Glomerular endothelial cell (primary cell): Measurements from ENCODE around the gene GFOD1. TPM values are rescaled to one million over a fixed set of nuclear protein-coding genes. Genes with fewer than 3 reads are reported as not detected.
"Not testable (repeated sequence)": the region's sequence is repeated elsewhere in the genome, so short reads cannot be mapped to it uniquely, and the experiment has no call there.

Source experiments
- DNase-seq: peaks from one replicate; pipeline ENCODE4 v3.0.0-alpha.2; 2011; ENCODE audit warnings: low read depth, low spot score; ENCODE audit errors: extremely low read depth
- total RNA-seq: library from RNA; depleted of rRNA; stranded (reverse); fragments of >200 nt; gene quantifications from 2 replicates; pipeline ENCODE4 v1.2.3, GENCODE V29; 2015

Gene GFOD1
- total RNA-seq, 1 donor from 2014 or later, result 34.3 TPM

DNA sequence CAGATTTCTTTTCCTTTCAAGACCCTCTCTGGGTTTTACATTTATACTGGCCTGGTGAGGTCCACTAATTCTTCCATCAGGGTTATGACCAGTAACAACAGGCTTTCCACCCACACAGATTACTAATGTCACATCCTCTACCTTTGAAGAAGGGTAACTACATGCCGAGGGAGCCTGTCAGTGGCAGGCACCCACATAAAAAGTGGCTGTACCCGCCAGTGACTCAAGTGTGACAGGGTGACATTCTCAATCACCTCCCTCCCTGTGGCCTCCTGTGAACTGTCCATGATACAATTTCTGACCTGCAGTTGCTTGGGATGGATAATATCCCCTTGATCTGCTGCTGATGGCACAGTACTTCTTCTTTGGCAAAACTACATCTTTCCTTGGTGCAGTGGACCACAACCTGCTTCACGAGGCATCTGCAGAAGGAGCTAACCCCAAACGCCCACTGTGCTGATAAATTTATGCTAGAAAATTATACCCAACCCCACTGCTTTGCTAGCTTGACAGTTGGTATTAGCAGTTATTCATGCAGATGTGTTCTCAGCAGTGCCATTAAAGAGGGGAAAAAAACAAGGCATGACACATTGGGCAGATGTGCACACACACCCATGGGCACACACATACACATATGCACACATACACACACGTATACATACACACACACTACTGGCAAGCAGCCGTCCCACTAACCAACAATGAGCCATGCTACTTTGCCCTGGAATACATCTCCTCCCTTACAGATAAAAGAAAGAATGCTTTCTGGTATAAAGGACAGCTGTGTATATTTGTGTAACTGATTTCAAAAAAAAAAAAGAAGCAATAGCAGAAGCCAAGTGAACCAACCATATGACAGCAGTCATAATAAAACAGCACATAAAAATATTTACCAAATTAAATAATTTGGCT is 20.8 kb downstream of the GFOD1 start:
- no peak for DNase-seq

DNA sequence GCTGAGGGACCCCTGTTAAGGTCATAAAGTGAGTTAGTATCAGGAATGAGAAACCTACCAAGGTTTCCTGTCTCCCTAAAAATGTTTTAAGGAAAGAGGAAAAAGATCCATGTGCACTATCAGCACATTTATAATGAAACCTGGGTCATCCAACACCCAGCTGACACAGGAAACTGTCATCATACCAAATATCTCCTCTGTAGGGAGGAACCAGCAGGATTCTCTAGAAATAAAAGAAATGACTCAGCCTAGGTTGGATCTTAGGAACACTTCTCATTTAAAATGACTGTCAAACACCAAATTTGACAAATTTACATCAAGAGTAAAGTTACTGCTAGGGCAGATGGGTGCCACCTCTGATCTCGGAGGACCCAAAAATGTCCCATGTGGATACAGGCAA is 21.7 kb downstream of the GFOD1 start:
- no peak for DNase-seq

DNA sequence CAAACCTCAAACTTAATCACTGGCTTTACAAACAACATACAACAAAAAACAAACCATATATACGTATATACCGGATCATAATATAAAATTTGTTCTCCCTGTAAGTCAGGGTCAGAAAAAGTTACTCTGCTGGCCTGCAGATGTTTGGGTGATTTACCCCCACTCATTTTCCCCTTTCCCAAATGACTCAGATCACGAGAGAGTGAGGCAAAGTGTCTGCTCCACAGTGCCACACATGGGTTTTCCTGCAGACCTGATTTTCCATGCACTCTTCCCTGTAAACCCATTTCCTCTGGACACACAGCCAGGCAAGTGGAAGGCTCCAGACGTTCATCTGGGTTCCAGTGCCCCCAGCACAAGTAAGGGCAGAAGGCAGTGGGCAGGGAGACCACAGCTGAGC is 23.5 kb downstream of the GFOD1 start:
- no peak for DNase-seq

DNA sequence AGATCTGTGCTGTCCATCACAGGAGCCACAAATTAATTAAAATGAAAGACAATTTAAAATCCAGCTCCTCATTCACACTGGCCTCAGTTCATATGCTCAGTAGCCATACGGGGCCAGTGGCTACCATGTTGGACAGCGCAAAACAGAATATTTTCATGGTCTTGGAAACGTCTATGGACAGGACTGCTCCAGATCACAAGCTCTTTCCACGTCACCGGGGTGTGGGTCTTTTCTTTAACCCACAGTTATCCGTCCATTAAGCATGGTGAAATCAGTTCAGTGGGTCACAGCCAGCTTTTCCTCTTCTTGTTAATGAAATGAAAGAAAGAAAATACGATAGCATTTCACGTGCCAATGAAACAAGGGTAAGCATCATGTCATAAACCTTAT is 24.1 kb downstream of the GFOD1 start:
- DNase-seq, result no peak

DNA sequence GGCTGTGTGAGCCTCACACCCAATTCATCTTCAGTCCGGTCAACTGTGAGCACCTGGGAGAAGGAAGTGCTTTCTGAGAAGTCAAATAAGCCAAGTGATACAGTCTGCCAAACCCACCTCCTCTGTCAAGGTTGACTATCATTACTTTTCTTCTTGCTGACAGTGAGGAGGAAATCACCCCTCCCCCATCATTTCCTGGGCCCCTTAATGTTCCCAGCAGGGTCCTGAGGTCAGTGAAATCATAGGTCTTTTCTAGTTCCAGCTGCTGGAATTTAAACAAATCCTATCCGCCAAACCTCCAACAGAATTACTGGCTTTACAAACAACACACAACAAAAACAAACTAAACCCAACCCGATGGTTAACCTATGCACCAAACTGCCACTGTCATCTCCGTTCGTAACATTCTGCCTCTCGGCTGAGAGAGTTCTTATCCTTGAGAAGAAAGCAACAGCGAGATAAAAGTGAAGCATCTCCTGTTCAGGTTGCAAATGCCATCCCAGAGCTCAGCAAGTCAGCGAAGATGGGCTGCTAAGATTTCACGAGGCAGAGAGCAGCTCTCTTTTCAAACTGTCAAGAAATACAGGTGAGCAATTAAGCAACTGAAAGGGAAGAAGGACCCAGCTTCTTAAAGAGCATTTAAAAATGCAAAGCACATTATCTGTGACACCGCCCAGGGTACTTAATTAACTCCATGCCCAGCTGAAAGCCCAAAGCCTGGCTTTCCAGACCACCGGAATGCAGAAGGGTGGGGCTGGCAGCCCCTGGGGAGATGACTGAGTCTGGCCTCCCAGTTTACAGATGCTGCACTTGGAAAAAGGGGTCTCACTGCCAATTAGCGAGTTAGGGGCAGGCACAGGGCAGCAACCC is 24.7 kb downstream of the GFOD1 start:
- DNase-seq, result no peak

DNA sequence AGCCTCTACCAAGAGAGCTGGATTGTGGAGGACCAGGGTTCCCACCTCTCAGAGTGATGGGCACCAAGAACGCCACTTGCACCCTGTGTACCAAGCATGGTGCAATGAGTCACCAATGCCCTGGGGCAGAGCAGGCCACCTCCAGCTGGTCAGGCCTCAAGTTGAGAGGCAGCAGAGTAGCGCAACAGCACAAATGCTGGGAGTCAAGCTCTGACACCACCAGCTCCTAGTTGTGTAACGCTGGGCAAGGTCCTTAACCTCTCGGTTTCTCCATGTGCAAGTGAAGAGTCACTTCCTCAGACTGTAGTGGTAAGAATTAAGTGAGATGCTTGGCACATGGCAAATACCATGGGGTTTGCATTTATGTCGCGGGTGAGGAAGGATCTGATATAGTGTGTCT is 25.6 kb downstream of the GFOD1 start:
- no peak for DNase-seq

DNA sequence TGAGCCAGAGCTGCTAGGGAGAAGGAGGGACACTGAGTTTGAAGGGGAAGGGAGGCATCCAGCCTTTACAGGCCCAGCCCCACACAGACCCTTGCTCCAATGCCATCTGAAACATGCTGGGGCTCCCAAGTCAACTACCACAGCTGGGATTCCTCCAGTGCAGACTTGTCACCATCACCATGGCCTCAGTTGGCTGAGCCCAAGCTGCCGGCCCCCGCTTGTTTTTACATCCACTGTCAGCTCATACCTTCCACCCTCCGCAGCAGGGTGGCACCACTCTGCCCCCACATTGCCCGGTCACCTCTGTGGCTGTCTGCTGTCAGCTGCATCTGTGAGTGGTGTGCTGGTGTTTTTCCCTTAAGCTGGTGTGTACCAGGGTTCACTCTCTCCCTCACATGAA is 26.1 kb downstream of the GFOD1 start:
- no peak for DNase-seq

DNA sequence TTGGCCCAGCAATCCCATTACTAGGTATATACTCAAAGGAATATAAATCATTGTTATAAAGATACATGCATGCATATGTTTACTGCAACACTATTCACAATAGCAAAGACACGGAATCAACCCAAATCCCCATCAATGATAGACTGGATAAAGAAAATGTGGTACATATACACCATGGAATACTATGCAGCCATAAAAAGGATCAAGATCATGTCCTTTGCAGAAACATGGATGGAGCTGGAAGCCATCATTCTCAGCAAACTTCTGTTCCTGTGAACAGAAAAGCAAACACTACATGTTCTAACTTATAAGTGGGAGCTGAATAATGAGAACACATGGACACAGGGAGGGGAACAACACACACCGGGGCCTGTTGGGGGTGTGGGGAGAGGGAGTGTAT is 27.1 kb downstream of the GFOD1 start:
- not testable (repeated sequence) for DNase-seq

DNA sequence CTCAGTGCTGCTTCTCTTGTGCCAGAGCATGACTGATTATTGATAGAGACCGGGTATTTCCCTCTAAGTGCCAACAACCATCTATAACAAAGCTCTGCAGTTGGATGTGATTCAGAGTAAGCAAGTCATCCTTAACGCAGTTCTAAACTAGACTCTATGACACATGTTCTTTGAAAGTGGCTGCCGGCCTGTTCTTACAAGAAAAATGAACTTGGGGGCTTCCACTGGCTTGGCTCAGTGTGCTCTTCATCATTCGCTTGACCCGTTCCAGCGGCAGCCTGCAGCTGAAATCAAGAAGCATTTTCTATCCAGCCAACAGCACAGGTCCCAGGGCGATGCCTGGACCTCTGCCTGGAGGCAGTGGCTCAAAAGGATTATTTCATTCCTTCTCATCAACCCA is 29.8 kb downstream of the GFOD1 start:
- no peak for DNase-seq

DNA sequence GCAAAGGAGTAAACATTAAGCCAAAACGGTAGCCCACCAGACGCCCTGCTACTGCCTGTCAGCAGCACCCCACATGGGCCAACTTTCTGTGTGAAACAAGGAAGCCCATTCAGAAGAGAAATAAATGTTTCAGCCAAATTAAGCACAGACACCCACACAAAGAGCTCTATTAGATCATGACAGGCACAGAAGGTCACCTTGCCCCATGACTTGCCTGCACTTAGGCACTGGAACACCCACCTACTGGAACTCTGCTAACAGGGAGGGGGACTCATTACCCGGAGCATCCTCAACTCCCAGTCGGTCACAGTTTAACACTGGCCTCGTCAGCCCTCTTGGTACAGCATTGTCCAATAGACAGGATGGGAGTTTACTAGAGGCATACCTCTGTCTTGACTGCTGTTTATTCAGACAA is 31.8 kb downstream of the GFOD1 start:
- no peak for DNase-seq

DNA sequence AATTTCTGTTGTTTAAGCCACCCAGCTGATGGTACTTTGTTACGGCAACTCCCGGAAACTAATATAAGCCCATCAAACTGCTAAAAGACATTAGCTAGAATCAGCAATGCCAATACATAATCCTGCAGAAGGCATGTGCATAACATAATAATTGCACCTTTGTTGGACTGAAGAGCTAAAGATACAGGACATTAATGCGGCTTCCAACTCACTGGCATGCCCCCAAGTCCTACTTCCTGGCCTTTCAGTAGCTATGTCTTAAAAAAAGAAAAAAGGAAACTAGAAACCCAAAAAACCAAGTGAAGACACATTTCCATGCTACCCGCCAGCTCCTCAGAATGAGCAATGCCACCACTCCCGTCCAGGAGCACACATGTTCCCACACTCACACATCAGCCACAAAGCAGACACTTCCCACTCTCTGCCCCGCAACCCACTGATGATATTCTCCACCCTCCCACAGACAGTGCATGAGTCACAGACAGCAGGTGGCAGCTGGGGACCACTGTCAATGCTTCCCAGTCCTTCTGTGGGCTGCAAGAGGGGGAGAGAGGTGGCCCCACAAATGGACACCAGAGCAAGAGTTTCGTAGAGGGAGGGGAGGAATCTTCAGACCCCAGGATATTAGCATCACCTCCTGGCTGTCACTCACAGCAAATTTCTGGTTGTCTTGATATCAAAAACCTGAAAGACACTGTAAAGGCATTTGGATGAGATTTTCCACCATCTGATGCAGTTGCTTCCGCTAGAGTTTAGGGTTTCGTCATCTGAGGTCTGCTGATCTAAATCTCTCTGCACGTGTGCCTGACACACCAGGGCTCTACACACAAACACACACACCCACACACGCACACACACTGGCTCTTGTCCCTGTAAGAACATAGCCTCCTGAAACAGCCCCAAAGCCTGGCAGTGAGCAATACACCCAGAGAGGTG is 32.8 kb downstream of the GFOD1 start:
- DNase-seq, result no peak

DNA sequence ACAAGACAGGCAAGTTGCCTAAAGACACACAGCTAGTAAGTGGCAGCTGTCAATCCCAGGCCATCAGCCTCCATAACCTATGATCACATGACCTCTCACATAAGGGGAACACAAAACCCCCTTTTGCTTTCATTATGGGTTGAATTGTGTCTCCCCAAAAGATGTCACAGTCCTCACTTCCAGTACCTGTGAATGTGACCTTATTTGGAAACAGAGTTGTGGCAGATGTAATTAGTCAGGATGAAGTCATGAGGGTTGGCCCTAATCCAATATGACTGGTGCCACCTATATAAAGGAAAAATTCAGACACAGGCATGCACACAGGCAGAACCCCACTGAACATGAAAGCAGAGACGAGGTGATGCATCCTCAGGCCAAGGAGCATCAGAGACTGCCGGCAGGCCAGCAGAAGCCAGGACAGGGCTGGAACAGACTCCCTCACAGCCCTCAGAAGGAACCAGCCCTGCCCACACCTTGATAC is 33.6 kb downstream of the GFOD1 start:
- peak; percentile 48 for DNase-seq

DNA sequence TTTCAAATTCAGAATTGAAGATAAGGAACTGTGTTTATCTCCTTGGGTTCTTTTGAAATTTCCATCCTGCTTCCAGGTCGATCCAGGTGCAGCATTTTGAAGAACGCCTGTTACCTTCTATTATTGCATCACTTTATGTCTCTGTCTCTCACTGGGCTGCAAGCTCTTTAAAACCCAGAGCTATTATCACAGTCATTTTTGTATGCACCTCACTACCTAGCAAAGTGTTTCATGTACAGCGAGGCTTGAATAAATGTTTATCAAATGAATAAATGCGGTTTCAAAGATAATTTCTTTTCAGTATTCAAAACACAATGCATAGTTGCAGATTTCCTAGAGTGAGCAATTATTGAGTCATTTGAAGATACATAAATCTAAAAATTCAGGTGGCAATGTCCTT is 34.2 kb downstream of the GFOD1 start:
- DNase-seq, result no peak

DNA sequence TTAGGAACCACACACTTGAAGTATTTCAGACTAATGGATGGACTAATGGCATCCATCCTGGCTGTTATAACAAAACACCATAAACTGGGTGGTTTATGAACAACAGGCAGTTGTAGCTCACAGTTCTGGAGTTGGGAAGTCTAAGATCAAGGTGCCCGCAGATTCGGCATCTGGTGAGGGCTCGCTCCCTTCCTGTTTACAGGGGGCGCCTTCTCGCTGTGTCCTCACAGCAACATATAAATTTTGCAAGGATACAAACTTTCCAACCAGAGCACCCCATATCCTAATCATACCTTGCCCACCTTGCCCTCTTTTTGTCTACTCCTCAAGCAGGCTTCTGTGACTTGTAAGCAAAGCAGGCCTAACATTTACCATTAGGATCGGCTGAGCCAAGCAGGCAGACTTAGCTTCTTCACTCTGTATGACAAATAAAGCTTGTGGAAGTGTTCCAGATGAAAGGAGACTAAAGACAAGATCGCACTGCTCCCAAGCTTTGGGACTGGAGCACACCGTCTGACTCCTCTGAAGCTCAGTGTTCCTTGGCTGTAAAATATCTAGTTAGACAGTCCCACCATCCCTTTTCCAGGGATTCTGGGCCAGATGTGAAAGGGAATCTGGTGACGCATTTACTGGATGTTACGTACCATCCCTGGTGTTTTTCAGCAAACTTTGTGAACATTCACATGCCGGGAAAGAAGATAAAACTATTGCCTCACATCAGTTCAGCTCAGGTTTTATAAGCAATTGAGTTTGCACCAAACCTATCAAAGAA is 34.9 kb downstream of the GFOD1 start:
- DNase-seq, result no peak

DNA sequence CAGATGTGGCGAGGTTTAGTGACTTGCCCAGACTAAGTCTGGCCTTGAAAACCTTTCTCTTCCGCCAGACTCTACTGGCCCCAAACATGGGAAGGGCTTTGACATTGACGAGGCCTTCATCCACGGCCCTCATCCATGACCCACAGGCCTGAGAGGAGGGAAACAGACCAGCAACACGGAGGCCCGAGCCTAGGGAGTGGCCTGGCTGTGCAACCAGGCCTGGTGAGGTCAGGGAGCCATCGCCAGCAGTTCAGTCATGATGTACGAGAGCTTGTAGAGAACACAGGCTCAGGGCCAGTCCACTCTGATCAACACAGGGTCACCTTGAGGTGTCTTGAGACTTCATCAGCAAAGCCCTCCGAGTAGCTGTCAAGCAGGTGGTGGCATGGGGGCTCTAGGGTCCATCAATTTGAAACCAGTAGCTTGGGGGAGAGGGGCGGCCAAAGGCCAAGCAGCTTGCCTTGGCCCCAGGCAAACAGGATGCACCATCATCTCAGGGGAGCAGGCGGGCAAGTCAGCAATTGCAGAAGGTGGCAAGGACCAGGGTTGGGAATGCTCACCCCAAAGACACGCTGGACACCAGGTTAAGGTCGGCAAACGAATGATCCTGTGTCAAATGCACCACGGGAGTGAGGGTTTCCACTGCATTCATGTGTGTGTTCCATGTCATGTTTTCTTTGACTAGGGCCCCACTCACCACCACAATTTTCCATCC is 36.1 kb downstream of the GFOD1 start:
- no peak for DNase-seq

DNA sequence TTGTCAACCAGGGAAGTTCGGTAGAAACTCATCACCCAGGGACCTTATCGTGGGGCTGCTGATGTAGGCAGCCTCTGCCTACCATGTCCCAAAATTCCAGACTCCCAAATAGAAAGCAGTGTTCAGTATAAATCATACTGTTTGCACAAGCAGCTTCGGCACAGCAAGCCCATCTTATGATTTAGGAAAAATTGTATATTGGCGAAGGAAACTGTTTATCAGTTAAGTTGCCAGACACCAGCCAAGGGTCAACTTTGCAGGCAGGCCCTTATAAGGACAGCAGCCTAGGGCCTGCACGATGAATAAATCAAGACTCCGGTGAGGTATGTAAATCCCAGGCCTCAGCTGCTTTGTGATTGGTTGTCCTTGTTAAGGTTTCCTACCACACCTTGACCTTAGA is 36.8 kb downstream of the GFOD1 start:
- no peak for DNase-seq

DNA sequence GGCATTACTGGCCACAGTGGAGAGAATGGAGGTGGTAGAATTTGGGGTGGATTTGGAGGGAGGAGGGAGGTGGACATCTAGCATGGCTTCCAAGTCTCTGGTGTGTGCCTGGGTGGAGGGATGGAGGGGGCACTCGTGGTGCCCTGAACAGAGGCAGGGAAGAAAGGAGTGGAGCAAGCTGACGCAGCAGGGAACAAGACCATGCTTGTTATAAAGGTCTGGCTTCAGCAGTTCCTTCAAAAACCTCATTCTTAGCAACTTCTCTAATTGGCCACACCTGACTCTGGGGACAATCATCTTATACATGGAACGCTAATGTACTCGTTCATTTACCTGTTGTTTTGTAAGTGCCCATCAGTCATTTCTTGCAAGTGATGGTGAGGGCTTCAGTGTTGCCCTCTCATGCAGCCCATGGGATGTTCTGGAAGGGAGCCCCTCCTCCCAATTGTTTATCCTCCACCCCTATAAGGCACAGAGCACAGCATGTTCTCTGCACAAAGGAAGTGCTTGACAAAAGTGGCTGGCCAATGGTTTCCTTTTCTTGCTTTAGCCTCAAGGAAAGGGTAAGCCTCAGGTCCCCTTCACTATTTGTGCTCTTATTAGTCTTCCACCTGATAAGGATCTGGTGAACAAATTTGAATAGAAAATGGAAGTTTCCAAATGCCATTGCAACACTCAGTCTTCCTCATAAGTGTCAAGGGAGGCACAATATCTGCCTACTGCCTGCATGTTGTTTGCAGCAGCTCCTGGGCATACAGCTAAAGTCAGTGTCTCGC is 39.3 kb downstream of the GFOD1 start:
- DNase-seq, result no peak

DNA sequence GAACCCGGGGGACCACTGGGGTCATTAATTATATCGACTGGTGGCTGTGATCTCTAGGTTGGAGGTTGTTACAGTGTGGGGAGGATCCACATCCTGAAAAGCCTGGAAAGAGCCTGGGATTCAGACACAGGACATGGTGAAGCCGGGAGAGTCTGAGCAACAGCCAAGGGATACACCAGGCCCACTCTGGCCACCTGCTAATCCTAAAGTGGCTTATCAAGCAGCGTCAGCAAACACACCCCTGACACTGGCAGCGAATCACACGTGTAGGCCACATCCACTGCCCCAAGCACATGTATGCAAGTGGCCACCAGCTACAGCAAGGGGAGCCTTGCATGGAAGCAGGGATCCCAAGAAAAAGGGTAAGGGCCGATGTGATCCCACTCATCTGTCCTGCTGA is 41.0 kb downstream of the GFOD1 start:
- no peak for DNase-seq

DNA sequence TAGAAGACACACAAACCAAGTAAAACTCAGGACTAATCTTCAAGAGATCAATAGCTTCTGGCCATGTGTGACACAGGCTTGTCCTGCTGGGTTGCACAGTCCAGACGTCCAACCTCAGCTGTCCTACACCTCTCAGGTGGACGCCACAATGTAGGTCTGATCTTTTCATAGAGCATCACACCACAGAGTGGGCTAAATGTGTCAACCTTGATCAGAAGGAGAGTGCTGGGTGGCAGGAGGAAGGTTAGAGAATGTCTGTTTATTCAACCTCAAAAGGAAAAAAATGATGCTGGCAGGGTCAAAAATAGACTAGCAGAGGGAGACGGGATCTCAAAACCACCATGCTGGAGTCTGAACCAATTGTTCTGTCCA is 41.7 kb downstream of the GFOD1 start:
- DNase-seq, result no peak
